Mucosa of descending colon (tissue), 3 donors: Measurements from ENCODE around the gene FBXO34. TPM values are rescaled to one million over a fixed set of nuclear protein-coding genes. Genes with fewer than 3 reads are reported as not detected.
A peak's percentile ranks its signal among the peaks of the same experiment; 100 is the strongest.

Source experiments
- ATAC-seq: fragments of 200-7000 bp; cut with Tn5 transposase; one replicate; pipeline ENCODE4 v1.9.1; 2020; ENCODE audit warnings: mild to moderate bottlenecking, moderate library complexity
- DNase-seq, 3 donors: peaks; one replicate each; pipeline ENCODE4 v3.0.0-alpha.2; 2020
- H3K36me3 ChIP-seq: fragments of 200-600 bp; one replicate; pipeline ENCODE4 v1.8.0; 2021; ENCODE audit warnings: low read depth, mild to moderate bottlenecking
- H3K4me1 ChIP-seq: fragments of 200-600 bp; one replicate; pipeline ENCODE4 v1.8.0; 2021; ENCODE audit warnings: low read depth, mild to moderate bottlenecking
- H3K4me3 ChIP-seq: fragments of 200-600 bp; one replicate; pipeline ENCODE4 v1.8.0; 2021; ENCODE audit warnings: mild to moderate bottlenecking
- H3K9me3 ChIP-seq: fragments of 200-600 bp; one replicate; pipeline ENCODE4 v1.8.0; 2021; ENCODE audit warnings: mild to moderate bottlenecking
- intact Hi-C, 2 donors: fragments of 100-400 bp; cut with DNase I in 1 of 2; cut with micrococcal nuclease in 1 of 2; formaldehyde crosslinking; loops; one replicate each; pipeline versions ENCODE4 v1.11.0 to v1.11.1; 2022; cut with DNase I, micrococcal nuclease
- total RNA-seq, 3 donors: library from RNA; stranded (reverse); fragmentation: NEBNext Ultra II Directional in 2 of 3; extraction: Animal tissue kit (Norgen Biotek cat#: 25700) in 2 of 3; gene quantifications; one replicate each; pipeline versions ENCODE4 v1.2.1 to v1.2.4, GENCODE V29; 2021 to 2023
- TF ChIP-seq, protein P1 (sequence below): fragments of 200-600 bp; IDR thresholded peaks from one replicate; pipeline ENCODE4 v1.8.0; 2022; ENCODE audit warnings: antibody characterized with exemption, mild to moderate bottlenecking
- donor health status: DM: no; HTN: no; CAD: no; lungs with moderate emphysema.
- donor health status: DM: no; HTN: no; CAD: no.
- donor health status: DM: no; HTN: yes; CAD: no.

FBXO34 gene
- total RNA-seq, 3 donors from 2014 or later, result 42.2 to 76.9 (median 59.1) TPM

DNA sequence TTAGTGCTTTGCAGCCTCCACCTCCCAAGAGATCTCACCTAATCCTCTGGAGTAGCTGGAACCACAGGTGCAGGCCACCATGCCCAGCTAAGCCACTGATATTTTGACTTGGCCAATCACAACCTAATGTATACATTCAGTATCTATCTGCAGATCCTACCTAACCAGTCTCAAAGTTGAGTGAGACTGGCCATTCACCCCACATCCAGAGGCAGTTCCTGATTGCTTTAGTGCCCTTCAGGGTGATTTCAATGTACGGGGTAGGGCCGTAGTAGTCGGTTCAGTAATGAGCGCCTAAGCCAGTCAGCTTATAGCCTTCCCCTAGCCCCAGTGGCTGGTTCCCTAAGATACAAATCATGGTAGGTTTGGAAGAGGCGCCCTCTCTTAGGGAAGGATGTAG is 27.4 kb upstream of the FBXO34 start:
- Histone ChIP-seq H3K4me3 (no peak overlapping the region), H3K36me3 (no peaks in the 10 kb centered on the region), H3K4me1 (no peaks in the 10 kb centered on the region), H3K9me3 (no peaks in the 10 kb centered on the region)
- ATAC-seq (peak; percentile 24), DNase-seq (no peak)
- TF ChIP-seq, protein P1, sequence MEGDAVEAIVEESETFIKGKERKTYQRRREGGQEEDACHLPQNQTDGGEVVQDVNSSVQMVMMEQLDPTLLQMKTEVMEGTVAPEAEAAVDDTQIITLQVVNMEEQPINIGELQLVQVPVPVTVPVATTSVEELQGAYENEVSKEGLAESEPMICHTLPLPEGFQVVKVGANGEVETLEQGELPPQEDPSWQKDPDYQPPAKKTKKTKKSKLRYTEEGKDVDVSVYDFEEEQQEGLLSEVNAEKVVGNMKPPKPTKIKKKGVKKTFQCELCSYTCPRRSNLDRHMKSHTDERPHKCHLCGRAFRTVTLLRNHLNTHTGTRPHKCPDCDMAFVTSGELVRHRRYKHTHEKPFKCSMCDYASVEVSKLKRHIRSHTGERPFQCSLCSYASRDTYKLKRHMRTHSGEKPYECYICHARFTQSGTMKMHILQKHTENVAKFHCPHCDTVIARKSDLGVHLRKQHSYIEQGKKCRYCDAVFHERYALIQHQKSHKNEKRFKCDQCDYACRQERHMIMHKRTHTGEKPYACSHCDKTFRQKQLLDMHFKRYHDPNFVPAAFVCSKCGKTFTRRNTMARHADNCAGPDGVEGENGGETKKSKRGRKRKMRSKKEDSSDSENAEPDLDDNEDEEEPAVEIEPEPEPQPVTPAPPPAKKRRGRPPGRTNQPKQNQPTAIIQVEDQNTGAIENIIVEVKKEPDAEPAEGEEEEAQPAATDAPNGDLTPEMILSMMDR, result no peak
- intact Hi-C loops, result no loop called here

DNA sequence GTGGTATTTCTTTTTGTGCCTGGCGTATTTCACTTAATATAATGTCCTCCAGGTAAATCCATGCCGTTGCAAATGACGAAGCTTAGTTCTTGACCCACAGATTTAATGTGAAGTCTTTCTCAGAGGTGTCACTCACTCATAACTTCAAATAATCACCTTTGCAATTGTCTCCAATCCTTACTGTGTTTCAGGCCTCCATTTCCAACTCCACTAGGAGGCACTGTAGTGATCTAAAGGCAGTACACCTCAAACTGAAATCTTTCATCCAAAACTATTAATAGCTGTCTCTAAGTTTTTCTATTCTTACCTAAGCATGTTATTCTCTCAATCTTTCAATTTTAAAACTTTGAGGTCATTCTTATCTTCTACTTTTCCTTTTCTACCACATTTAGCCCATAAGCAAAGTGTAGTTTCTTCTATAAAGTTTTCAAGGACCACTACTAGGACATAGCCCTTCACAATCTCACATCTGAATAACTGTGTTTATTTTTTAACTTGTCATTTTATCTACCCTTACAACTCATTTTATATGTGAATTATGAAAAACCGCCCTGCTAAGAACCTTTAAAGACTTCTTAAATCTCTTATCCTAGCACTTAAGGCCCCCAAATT is 25.5 kb upstream of the FBXO34 start:
- intact Hi-C loops, result no loop called here

DNA sequence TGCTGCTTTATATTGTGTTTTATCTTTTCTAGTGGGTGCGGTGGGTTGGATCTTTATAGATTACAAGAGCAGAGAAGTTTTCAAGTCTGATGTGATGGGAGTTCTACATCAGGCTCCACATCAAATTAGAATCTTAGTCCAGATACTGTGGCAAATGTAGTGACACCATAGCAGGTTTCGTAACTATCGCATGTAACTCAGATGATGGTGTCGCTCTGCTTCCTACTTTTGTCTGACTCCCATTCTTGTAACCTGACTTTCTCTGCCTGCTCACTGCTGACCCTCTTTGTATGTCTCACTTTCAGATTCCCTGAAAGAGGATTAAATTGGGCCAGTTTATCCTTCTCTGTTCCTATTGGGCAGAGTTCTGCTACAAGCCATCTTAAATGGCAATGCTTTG is 22.8 kb upstream of the FBXO34 start:
- no peak overlapping the region for H3K4me3 ChIP-seq
- H3K9me3 ChIP-seq, result no peaks in the 10 kb centered on the region
- TF ChIP-seq, protein P1, result no peak
- no peak for DNase-seq
- no peak for ATAC-seq
- H3K36me3 ChIP-seq, result no peaks in the 10 kb centered on the region
- no peaks in the 10 kb centered on the region for H3K4me1 ChIP-seq
- intact Hi-C loops, result no loop called here

More for the DNA sequence above, 25.5 kb upstream of the FBXO34 start:
- no peaks in the 10 kb centered on the region for H3K9me3 ChIP-seq
- no peak overlapping the region for H3K4me3 ChIP-seq
- ATAC-seq, result peak; percentile 54
- DNase-seq, result peak in 1 of 3 donors; percentile 75
- no peaks in the 10 kb centered on the region for H3K4me1 ChIP-seq
- TF ChIP-seq, protein P1, result peak; percentile 38
- no peaks in the 10 kb centered on the region for H3K36me3 ChIP-seq

DNA sequence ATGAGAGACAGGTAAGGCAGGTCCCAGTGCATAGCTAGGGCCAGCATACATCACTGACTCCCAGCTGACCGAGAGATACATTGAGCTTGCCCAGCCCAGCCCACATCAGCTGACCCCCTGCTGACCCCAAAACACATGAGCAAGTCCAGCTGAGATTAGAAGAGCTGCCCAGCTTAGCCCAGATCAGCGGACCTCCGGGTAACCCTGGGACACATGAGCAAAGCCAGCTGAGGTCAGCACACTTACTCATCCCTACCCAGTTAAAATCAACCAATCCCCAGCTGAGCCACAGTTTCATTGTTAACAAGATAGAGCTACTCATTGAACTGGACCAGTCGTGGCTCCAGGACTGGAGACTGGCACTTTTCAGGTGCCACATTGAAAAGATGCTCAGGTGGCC is 21.8 kb upstream of the FBXO34 start:
- ATAC-seq, result peak; percentile 17
- H3K4me1 ChIP-seq, result no peaks in the 10 kb centered on the region
- no peak for DNase-seq
- H3K36me3 ChIP-seq, result no peaks in the 10 kb centered on the region
- TF ChIP-seq, protein P1, result no peak
- no peak overlapping the region for H3K4me3 ChIP-seq
- H3K9me3 ChIP-seq, result no peaks in the 10 kb centered on the region
- intact Hi-C loops, result no loop called here

DNA sequence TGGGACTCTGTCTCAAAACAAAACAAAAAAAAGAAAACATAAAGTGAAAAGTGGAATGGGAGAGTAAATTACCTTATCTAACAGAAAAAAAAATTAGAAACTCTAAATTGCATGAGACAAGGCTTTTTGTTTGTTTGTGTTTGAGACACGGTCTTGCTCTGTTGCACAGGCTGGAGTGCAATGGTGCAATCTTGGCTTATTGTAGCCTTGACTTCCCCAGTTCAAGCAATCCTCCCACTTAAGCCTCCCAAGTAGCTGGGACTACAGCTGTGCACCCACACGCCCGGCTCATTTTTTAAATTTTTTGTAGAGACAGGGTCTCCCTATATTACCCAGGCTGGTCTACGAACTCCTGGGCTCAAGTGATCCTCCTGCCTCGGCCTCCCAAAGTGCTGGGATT is 17.9 kb upstream of the FBXO34 start:
- no peaks in the 10 kb centered on the region for H3K9me3 ChIP-seq
- no peak for ATAC-seq
- TF ChIP-seq, protein P1, result no peak

DNA sequence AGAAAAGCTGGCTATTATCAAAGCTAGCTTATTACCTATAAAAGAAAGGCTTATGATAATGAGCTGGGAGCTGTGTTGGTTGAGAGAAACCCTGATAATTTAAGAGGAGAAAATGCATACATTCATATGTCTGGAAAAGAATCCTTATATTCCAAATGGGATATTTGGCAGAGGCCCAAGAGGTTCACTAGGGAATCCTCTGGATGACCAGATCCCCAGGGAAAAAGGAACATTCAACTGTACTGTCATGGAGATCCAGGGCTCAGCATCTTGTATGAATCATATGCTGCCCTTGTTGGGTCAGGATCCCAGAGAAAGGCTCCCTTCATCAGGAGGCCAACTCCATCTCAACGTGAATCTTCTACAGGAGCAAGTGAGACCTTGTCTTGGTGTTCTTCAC is 16.6 kb upstream of the FBXO34 start:
- Histone ChIP-seq H3K4me1 (no peaks in the 10 kb centered on the region), H3K36me3 (no peaks in the 10 kb centered on the region), H3K4me3 (no peak overlapping the region), H3K9me3 (no peaks in the 10 kb centered on the region)
- intact Hi-C loops, result no loop called here
- DNase-seq, result no peak
- TF ChIP-seq, protein P1, result no peak
- no peak for ATAC-seq

More for the DNA sequence above, 17.9 kb upstream of the FBXO34 start:
- no peak overlapping the region for H3K4me3 ChIP-seq
- intact Hi-C loops, result no loop called here
- H3K36me3 ChIP-seq, result no peaks in the 10 kb centered on the region
- DNase-seq, result no peak
- H3K4me1 ChIP-seq, result no peaks in the 10 kb centered on the region
